Breast epithelium (tissue), 4 donors: ENCODE data around the gene ABHD12B. TPM values are rescaled to one million over a fixed set of nuclear protein-coding genes. Genes with fewer than 3 reads are reported as not detected.

Experiments
- DNase-seq, 2 donors: peaks; one replicate each; pipeline ENCODE4 v3.0.0-alpha.2; 2019; ENCODE audit warnings: low spot score in 2 of 2
- H3K27ac ChIP-seq, 2 donors: fragments of 200-600 bp; sonication (generic) in 1 of 2; one replicate each; pipeline ENCODE4 v1.5.1; 2016 to 2019; ENCODE audit warnings: mild to moderate bottlenecking in 1 of 2
- H3K27me3 ChIP-seq, 2 donors: fragments of 200-600 bp; sonication (generic) in 1 of 2; one replicate each; pipeline versions ENCODE4 v1.5.1 to v1.6.0; 2017 to 2019; ENCODE audit warnings: control low read depth in 1 of 2, mild to moderate bottlenecking in 1 of 2
- H3K36me3 ChIP-seq: fragments of 200-600 bp; one replicate; pipeline ENCODE4 v1.5.1; 2019
- H3K4me1 ChIP-seq, 2 donors: fragments of 200-600 bp; sonication (generic); one replicate each; pipeline ENCODE4 v1.5.1; 2016 to 2019; ENCODE audit warnings: control low read depth in 1 of 2
- H3K4me3 ChIP-seq, 3 donors: fragments of 200-600 bp; sonication (generic); 1 replicate in 2 of 3; 2 replicates in 1 of 3; pipeline ENCODE4 v1.5.1; 2016 to 2019; ENCODE audit warnings: mild to moderate bottlenecking in 3 of 3, moderate library complexity in 2 of 3
- H3K9me3 ChIP-seq, 2 donors: fragments of 200-600 bp; sonication (generic) in 1 of 2; one replicate each; pipeline ENCODE4 v1.5.1; 2016 to 2019; ENCODE audit warnings: control low read depth in 1 of 2
- POLR2A ChIP-seq: fragments of 450-650 bp; IDR thresholded peaks from one replicate; pipeline ENCODE4 v1.6.1; 2016; ENCODE audit warnings: antibody characterized with exemption, mild to moderate bottlenecking, moderate library complexity
- POLR2AphosphoS5 ChIP-seq, 3 donors: sonication (generic); formaldehyde crosslinking; IDR thresholded peaks; one replicate each; pipeline ENCODE4 v1.6.1; 2017; ENCODE audit warnings: antibody characterized with exemption in 3 of 3
- intact Hi-C: fragments of 100-400 bp; cut with DNase I; formaldehyde crosslinking; loops from one replicate; pipeline ENCODE4 v1.15.1; 2023; ENCODE audit warnings: low total_unique reads
- total RNA-seq, 3 donors: library from RNA; depleted of rRNA; stranded (reverse); fragments of >200 nt; gene quantifications; one replicate each; pipeline ENCODE4 v1.1.0, GENCODE V29; 2016
- TF ChIP-seq, protein P1 (sequence below), 3 donors: fragments of 450-650 bp; IDR thresholded peaks; one replicate each; pipeline ENCODE4 v1.5.1; 2016 to 2017; ENCODE audit warnings: antibody characterized with exemption in 3 of 3, mild to moderate bottlenecking in 3 of 3, moderate library complexity in 3 of 3

Gene ABHD12B
- total RNA-seq, 3 donors from 2014 or later, result not detected

DNA sequence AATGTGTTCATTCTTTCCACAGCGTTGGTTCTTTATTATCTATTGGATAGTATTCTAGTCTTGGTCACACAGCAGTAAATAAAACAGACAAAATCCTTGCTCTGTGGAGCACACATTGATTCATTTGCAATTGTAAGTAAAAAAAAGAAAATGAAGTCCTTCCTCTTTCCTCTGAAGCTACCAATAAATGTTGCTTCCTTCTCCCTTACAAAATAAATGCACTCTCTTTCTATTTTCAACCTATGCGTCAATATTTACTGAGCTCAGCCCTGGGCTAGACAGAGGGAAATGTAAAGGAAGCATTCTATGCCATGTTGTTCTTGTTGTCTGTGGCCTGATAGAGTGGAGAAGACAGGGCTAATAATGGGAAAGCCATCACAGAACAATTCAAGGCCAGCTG lies 2.9 kb downstream of the ABHD12B start:
- TF ChIP-seq, protein P1, sequence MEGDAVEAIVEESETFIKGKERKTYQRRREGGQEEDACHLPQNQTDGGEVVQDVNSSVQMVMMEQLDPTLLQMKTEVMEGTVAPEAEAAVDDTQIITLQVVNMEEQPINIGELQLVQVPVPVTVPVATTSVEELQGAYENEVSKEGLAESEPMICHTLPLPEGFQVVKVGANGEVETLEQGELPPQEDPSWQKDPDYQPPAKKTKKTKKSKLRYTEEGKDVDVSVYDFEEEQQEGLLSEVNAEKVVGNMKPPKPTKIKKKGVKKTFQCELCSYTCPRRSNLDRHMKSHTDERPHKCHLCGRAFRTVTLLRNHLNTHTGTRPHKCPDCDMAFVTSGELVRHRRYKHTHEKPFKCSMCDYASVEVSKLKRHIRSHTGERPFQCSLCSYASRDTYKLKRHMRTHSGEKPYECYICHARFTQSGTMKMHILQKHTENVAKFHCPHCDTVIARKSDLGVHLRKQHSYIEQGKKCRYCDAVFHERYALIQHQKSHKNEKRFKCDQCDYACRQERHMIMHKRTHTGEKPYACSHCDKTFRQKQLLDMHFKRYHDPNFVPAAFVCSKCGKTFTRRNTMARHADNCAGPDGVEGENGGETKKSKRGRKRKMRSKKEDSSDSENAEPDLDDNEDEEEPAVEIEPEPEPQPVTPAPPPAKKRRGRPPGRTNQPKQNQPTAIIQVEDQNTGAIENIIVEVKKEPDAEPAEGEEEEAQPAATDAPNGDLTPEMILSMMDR (IDR thresholded peaks at IDR 0.05), result no peak
- TF ChIP-seq POLR2A (no peak), POLR2AphosphoS5 (IDR thresholded peaks at IDR 0.05) (no peak)
- no peaks in the 10 kb centered on the region for H3K27me3 ChIP-seq
- intact Hi-C loops, result no loop called here
- H3K9me3 ChIP-seq, result no peaks in the 10 kb centered on the region
- no peak for DNase-seq
- H3K4me3 ChIP-seq, result no peak overlapping the region
- no peaks in the 10 kb centered on the region for H3K36me3 ChIP-seq
- H3K4me1 ChIP-seq, result no peaks in the 10 kb centered on the region
- no peak overlapping the region for H3K27ac ChIP-seq

DNA sequence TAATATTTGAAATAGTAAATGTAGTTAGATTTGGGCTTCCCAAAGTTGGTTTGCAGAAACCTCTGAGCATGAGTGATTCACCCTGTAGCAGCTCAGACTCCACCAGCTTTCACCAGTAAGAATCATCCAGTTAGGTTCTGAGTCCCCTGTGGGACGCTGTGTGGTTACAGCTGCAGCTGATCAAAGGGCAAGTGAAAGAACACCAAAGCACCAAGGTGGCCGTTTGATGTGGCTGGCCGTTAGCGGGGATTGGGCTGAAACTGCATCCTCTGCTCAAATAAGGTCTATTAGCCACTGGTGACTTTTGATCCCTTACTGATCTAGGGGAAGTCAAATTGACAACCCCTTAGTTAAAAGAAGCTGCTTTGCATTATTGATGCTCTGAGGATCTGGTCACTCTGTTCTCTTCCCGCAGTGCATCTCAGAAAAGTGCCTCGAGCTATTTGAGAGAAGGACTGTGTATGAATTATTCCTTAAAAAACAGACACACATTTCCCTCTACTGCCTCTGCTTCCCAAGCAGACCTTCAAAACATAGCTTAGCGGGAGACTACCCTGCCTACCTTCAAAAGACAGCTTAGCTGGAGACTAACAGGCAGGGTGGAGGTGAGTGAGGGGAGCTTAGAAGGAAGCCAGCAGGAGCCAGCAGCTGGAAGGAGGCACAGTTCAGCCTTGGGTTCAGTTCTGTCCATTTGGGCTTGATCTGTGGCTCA lies 3.7 kb downstream of the ABHD12B start:
- TF ChIP-seq POLR2AphosphoS5 (IDR thresholded peaks at IDR 0.05) (no peak), POLR2A (no peak)
- TF ChIP-seq, protein P1 (IDR thresholded peaks at IDR 0.05), result no peak
- Histone ChIP-seq H3K27me3 (no peaks in the 10 kb centered on the region), H3K9me3 (no peaks in the 10 kb centered on the region), H3K36me3 (no peaks in the 10 kb centered on the region), H3K27ac (no peak overlapping the region), H3K4me3 (no peak overlapping the region), H3K4me1 (no peaks in the 10 kb centered on the region)
- intact Hi-C loops, result no loop called here
- DNase-seq, result no peak

DNA sequence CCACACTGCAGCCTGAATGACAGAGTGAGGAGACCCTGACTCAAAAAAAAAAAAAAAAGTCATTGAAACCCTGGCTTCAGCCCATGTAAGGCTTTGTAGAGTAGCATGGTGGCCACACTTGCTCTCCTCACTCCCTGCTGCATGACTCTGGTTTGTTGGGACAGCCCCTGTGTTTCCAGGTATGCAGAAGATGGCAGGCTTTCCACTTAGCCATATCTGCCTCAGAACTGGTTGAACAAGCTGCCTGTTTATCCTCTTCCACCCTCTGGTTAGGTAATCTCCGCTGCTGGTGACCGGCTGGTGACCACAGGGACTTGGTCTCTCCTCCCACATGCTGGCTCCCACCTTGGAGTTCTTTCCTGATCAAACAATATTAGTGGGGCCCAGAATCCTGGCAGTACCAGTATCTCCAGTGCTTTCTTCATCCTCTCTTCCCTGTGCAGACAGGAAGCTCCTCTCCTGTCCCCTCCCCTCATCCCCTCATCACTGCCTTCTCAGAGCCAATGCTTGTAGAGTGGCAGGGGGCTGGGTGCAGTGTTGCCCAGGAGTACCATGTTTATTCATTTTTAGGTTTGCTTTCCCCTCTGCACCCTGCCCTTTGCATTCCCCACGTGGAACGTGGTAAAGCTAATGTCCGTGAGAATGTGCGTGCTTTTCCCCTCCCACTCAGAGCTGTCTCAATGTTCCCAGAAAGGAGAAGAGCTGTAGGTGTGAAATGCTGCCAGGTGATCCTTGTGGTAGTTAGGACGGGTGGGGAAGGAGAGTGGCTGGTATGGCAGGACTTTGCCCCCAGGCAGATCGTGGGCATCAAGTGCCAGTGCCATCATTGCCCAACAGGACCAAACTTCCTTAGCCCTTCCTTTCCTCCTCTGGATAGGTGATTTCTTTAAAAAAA lies 11.3 kb downstream of the ABHD12B start:
- intact Hi-C loops, result no loop called here
- Histone ChIP-seq H3K9me3 (no peaks in the 10 kb centered on the region), H3K4me1 (no peaks in the 10 kb centered on the region), H3K27me3 (no peaks in the 10 kb centered on the region), H3K36me3 (no peaks in the 10 kb centered on the region), H3K27ac (no peak overlapping the region), H3K4me3 (no peak overlapping the region)
- no peak for TF ChIP-seq POLR2A
- DNase-seq, result peak in 1 of 2 donors; percentile 43

DNA sequence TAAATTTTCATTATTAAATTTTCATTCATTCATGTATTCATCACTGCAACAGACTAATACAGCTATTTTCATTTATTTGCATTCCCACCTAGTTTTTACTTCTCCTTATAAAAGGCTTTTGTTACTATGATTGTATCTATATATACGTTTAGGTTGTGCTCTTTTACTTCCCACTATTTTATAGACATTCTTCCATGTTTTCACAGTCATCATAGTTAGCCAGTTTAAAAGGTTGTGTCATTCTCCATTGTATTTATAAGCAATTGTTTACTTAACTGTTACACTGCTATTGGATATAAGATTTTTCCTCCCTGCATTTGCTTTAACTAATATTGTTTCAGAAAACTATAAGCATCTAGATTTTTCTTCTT lies 12.0 kb downstream of the ABHD12B start:
- intact Hi-C loops, result no loop called here
- no peak overlapping the region for H3K27ac ChIP-seq
- no peaks in the 10 kb centered on the region for H3K4me1 ChIP-seq
- H3K9me3 ChIP-seq, result no peaks in the 10 kb centered on the region
- TF ChIP-seq POLR2A (no peak), POLR2AphosphoS5 (IDR thresholded peaks at IDR 0.05) (no peak)
- TF ChIP-seq, protein P1 (IDR thresholded peaks at IDR 0.05), result no peak
- H3K36me3 ChIP-seq, result no peaks in the 10 kb centered on the region
- no peaks in the 10 kb centered on the region for H3K27me3 ChIP-seq
- no peak overlapping the region for H3K4me3 ChIP-seq
- DNase-seq, result no peak

DNA sequence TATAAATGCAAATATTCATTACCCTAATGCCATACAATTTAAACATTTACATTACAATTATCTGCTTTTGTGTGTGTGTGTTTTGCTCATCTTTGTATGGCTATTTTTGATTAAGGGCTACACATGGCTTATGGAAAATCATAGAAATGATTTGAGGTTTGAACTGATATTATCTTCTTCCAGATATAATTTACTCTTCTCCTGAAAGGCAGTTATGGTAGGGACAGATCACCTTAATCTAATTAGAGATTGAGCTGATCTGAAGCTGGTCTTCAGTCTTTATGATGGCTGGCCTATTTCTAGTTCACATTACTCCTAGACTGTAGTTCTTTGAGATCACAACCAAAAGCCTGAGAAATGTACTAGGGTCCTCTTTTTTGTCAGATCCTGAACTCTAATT lies 15.6 kb downstream of the ABHD12B start:
- no peaks in the 10 kb centered on the region for H3K9me3 ChIP-seq
- TF ChIP-seq POLR2AphosphoS5 (IDR thresholded peaks at IDR 0.05), result no peak
- TF ChIP-seq, protein P1 (IDR thresholded peaks at IDR 0.05), result no peak
- TF ChIP-seq POLR2A, result no peak
- H3K27ac ChIP-seq, result no peak overlapping the region
- intact Hi-C loops, result no loop called here
- H3K4me1 ChIP-seq, result no peaks in the 10 kb centered on the region
- H3K36me3 ChIP-seq, result no peaks in the 10 kb centered on the region
- no peaks in the 10 kb centered on the region for H3K27me3 ChIP-seq
- DNase-seq, result no peak
- no peak overlapping the region for H3K4me3 ChIP-seq
